ENCODE measurements around the gene WDR88.

The WDR88 gene

GRCh38 chr19:33189453-33189852 is 57.5 kb downstream of the WDR88 start:
- TF ChIP-seq SIN3A (IDR thresholded peaks at IDR 0.05; ENCODE audit: borderline replicate concordance, insufficient read depth, low read length) (no peak), REST (IDR thresholded peaks at IDR 0.05; ENCODE audit: insufficient read depth in 1 of 2, low read depth in 2 of 2, low read length in 2 of 2) (no peak), TAF1 (IDR thresholded peaks at IDR 0.05; ENCODE audit: borderline replicate concordance, insufficient read depth, low read length) (no peak), FOXP2 (optimal IDR thresholded peaks at IDR 0.05; ENCODE audit: borderline replicate concordance, extremely low read depth, extremely low read length, insufficient read depth) (no peak), POLR2AphosphoS5 (IDR thresholded peaks at IDR 0.05; ENCODE audit: low read depth, low read length) (no peak)

- TF ChIP-seq SIN3A (IDR thresholded peaks at IDR 0.05; ENCODE audit: borderline replicate concordance, insufficient read depth, low read length) (no peak), FOXP2 (optimal IDR thresholded peaks at IDR 0.05; ENCODE audit: borderline replicate concordance, extremely low read depth, extremely low read length, insufficient read depth) (no peak), TAF1 (IDR thresholded peaks at IDR 0.05; ENCODE audit: borderline replicate concordance, insufficient read depth, low read length) (no peak), POLR2AphosphoS5 (IDR thresholded peaks at IDR 0.05; ENCODE audit: low read depth, low read length) (no peak), REST (IDR thresholded peaks at IDR 0.05; ENCODE audit: insufficient read depth in 1 of 2, low read depth in 2 of 2, low read length in 2 of 2) (no peak)
Observed at GRCh38 chr19:33191501-33191900, 59.6 kb downstream of the WDR88 start.

GRCh38 chr19:33192010-33192409 is 60.1 kb downstream of the WDR88 start:
- TF ChIP-seq SIN3A (IDR thresholded peaks at IDR 0.05; ENCODE audit: borderline replicate concordance, insufficient read depth, low read length), result no peak

- TF ChIP-seq SIN3A (IDR thresholded peaks at IDR 0.05; ENCODE audit: borderline replicate concordance, insufficient read depth, low read length) (no peak), TAF1 (IDR thresholded peaks at IDR 0.05; ENCODE audit: borderline replicate concordance, insufficient read depth, low read length) (no peak), REST (IDR thresholded peaks at IDR 0.05; ENCODE audit: insufficient read depth in 1 of 2, low read depth in 2 of 2, low read length in 2 of 2) (no peak), FOXP2 (optimal IDR thresholded peaks at IDR 0.05; ENCODE audit: borderline replicate concordance, extremely low read depth, extremely low read length, insufficient read depth) (no peak), POLR2AphosphoS5 (IDR thresholded peaks at IDR 0.05; ENCODE audit: low read depth, low read length) (no peak)
Observed at GRCh38 chr19:33193269-33193864, 61.5 kb downstream of the WDR88 start.

GRCh38 chr19:33193865-33194362 is 62.0 kb downstream of the WDR88 start, which contains the start of gene LRP3:
LRP3 (plus strand) TSS chr19:33194330; CDS start chr19:33194786, 456 bp downstream.
- TF ChIP-seq POLR2AphosphoS5 (IDR thresholded peaks at IDR 0.05; ENCODE audit: low read depth, low read length) (no peak), SIN3A (IDR thresholded peaks at IDR 0.05; ENCODE audit: borderline replicate concordance, insufficient read depth, low read length) (no peak), REST (IDR thresholded peaks at IDR 0.05; ENCODE audit: insufficient read depth in 1 of 2, low read depth in 2 of 2, low read length in 2 of 2) (peak; percentile 46 to 77; a peak in 2 of 4 replicates), FOXP2 (optimal IDR thresholded peaks at IDR 0.05; ENCODE audit: borderline replicate concordance, extremely low read depth, extremely low read length, insufficient read depth) (no peak), TAF1 (IDR thresholded peaks at IDR 0.05; ENCODE audit: borderline replicate concordance, insufficient read depth, low read length) (no peak)
